RWPE1 (cell line): ENCODE measurements around the gene PLEKHF1.

Experiments
- CTCF ChIA-PET: fragments of 350-600 bp; sonication (Branson Sonifier 250); formaldehyde crosslinking; extraction: SDS; loops from one replicate; lab custom pipeline; 2021; lab: Yijun Ruan, JAX
- POLR2A ChIA-PET: fragments of 400-600 bp; formaldehyde crosslinking; extraction: SDS; loops from one replicate; lab custom pipeline; 2020; ENCODE audit warnings: antibody characterized with exemption; ENCODE audit not compliant: low non-redundant PET; lab: Yijun Ruan, JAX
- DNase-seq: peaks from one replicate; pipeline ENCODE4 v3.0.0; 2012; ENCODE audit warnings: low spot score
- H3K27ac ChIP-seq: fragments of 450-650 bp; 2 replicates; pipeline ENCODE4 v1.5.1; 2017
- CTCF ChIP-seq: fragments of 450-650 bp; conservative IDR thresholded peaks from 2 replicates; pipeline ENCODE4 v1.5.1; 2017; ENCODE audit warnings: low read depth, mild to moderate bottlenecking

The PLEKHF1 gene

GRCh38 chr19:29651622-29652394, 13.5 kb upstream of the PLEKHF1 start:
- DNase-seq: no peak
- CTCF ChIA-PET: interaction anchor here (0.6 to 0.8 kb wide), 2 partner anchors 41 to 43 kb away, joined by 3 to 4 read pairs; no protein-coding TSS in a partner anchor
- no peak overlapping the region for H3K27ac ChIP-seq
- no peak for TF ChIP-seq CTCF
- POLR2A ChIA-PET: no interaction called here

GRCh38 chr19:29653398-29653797, 11.9 kb upstream of the PLEKHF1 start:
- CTCF ChIA-PET: no interaction called here
- no peak for DNase-seq

GRCh38 chr19:29655648-29656335, 9.5 kb upstream of the PLEKHF1 start:
- POLR2A ChIA-PET: no interaction called here
- no peak for TF ChIP-seq CTCF
- no peak for DNase-seq
- H3K27ac ChIP-seq: no peak overlapping the region
- CTCF ChIA-PET: interaction anchor here (1.1 kb wide), 1 partner anchor 45 kb away, joined by 4 read pairs; no protein-coding TSS in a partner anchor

More at GRCh38 chr19:29653398-29653797, 11.9 kb upstream of the PLEKHF1 start:
- H3K27ac ChIP-seq: no peak overlapping the region
- no peak for TF ChIP-seq CTCF
- POLR2A ChIA-PET: no interaction called here

- no peak overlapping the region for H3K27ac ChIP-seq
- TF ChIP-seq CTCF: no peak
- ChIA-PET CTCF (interaction anchor here (0.6 kb wide), 2 partner anchors 29 to 94 kb away, joined by 3 read pairs; no protein-coding TSS in a partner anchor), POLR2A (no interaction called here)
- no peak for DNase-seq
Observed at GRCh38 chr19:29658221-29658991, 6.9 kb upstream of the PLEKHF1 start.

- ChIA-PET POLR2A (interaction anchor here (0.6 kb wide), 1 partner anchor 14 kb away, joined by 3 read pairs; no protein-coding TSS in a partner anchor), CTCF (no interaction called here)
- H3K27ac ChIP-seq: no peak overlapping the region
- DNase-seq: no peak
- TF ChIP-seq CTCF: no peak
Observed at GRCh38 chr19:29660835-29661234, 4.4 kb upstream of the PLEKHF1 start.

- TF ChIP-seq CTCF: no peak
- ChIA-PET CTCF (interaction anchor here (1.1 kb wide), 1 partner anchor 52 kb away, joined by 3 read pairs; no protein-coding TSS in a partner anchor), POLR2A (no interaction called here)
- H3K27ac ChIP-seq: peak overlapping the region; percentile 84
- no peak for DNase-seq
Observed at GRCh38 chr19:29662278-29662603, 3.0 kb upstream of the PLEKHF1 start.
